HG03354 (cell line): ENCODE measurements around the gene AP2A1.

ENCODE experiments used
- ATAC-seq: cut with Tn5 transposase; IDR thresholded peaks from one replicate; pipeline ENCODE4 v1.9.1; 2021; ENCODE audit warnings: mild to moderate bottlenecking; ENCODE audit not compliant: unreplicated experiment, poor library complexity, severe bottlenecking

The AP2A1 gene

DNA sequence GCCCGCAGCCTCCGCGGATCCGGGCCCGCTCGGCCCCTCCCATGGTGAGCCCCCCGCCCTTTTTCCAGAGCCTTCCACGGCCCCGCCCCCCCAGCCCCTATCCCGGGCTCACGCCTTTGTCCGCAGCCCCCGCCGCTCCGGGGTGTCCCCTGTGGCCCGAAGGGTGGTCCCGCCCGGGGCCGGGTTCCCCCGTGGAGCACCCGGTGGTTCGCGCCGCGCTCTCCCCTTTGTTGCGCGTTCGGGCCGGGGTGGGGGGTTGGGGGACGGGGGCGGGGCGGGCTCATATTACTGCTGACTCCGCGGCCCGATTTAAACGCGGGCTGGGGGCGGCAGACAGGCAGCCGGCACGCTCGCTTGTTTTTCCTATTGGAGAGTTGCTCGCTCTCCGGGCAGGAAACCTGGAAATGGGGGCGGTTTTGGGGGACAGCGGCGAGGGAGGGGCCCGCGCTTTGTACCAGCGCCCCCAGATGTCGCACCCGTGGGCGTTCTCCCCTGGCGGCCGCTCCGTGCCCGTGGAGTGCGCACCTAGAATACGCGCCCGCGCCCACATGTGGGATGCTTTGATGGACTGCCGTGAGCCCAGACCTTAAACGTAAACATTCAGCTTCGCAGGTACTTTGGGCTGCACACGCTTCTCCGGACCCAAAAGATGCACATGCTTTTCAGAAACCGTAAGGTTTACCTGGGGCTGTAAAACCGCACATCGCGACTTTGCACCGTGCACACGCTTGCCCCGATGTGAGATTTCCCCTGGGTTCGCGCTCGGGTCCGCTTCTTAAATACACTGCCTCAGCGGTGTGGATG, 84.9 kb downstream of the AP2A1 start:
- ATAC-seq, result peak; percentile 13

DNA sequence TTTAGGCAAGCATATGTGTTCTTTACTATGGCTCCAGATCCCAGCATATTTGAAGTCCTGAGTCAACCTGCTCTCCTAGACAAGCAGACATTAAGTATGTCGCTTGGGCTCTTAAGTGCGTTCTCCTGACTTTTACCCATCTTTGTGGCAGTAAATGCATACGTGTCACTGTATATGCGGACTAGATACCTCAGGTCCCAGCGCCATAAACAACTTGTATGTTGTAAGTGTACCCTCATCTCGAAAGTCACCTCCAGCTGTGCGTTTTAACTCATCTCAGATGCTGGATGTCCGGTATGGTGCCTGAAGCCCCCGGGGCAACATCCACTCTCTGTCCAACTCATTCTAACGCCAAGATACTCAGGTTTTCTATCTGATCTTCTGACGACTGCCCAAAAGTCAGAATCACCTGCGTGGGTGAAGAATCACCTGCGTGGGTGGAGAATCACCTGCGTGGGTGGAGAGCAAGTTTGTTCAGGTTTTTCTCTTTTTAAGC, 85.9 kb downstream of the AP2A1 start:
- ATAC-seq, result no peak

DNA sequence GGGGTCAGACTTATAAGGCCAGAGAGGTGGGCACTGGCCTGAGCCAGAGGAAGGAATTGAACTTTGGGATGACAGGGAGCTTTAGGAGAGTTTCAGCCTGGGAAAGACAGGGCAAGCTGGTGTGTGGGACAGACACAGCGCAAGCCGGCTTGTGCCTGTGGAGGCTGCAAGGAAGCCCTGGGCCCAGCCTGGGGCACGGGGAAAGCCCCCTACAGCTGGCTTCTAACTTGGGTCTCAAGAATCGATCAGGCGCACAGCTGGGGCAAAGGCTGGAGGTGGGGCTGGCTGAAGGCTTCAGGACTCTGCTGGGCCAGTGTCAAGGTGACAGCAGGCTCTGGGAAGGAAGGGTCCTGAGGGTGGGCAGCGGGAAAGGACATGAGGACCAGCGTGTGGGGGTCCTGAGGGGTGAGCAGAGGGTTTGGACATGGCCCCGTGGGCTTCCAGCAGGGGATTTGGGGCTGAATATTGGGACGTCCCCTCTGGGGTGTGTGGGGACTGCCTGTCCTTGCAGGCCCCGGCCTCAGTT, 87.1 kb downstream of the AP2A1 start:
- no peak for ATAC-seq

DNA sequence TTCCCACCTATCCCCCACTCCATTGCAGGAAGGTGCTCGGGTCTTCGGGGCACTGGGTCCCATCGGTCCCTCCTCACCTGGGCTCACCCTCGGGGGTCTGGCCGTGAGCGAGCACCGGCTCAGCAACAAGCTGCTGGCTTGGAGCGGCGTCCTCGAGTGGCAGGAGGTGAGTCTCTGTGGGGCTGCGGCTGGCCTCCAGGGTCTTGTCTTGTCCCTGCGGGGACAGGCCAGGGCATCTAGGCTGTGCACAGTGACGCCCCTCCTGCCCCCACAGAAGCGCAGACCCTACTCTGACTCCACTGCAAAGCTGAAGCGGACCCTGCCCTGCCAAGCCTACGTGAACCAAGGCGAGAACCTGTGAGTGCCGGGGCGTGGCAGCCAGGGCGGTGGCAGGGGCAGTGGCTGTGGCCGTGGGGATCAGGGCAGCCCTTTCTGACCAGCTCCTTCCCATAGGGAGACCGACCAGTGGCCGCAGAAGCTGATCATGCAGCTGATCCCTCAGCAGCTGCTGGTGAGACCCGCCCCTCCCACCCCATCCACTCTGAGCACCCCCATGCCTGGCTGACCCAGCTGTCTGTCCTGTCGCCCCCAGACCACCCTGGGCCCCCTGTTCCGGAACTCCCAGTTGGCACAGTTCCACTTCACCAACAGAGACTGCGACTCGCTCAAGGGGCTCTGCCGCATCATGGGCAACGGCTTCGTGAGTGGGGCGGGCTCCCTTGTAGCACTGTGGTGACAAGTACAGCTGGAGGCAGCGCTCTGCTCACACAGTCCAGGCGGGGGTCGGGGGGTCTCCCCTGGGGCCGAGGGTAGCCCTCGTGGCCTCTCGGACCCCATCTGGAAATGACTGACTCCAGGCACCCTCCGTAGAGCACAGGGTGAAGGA, 87.8 kb downstream of the AP2A1 start:
- no peak for ATAC-seq

DNA sequence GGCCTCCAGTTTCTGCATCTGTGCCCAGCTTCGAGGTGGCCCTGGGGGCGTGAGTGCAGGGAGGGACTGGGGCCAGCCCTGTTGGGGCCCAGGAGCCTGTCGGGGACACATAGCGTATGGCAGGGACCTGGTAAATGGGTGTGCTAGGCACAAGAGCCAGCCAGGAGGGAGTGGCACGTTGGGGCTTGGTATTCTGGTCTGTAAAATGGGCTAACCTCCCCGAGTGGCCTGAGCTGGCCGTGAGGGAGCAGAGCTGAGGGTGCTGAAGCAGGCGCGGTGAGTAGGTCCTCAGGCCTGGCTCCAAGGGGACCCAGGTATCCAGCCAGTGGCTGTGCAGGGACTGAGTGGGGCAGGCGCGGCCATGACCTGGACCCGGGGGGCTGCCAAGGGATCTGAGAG, 88.5 kb downstream of the AP2A1 start:
- no peak for ATAC-seq

DNA sequence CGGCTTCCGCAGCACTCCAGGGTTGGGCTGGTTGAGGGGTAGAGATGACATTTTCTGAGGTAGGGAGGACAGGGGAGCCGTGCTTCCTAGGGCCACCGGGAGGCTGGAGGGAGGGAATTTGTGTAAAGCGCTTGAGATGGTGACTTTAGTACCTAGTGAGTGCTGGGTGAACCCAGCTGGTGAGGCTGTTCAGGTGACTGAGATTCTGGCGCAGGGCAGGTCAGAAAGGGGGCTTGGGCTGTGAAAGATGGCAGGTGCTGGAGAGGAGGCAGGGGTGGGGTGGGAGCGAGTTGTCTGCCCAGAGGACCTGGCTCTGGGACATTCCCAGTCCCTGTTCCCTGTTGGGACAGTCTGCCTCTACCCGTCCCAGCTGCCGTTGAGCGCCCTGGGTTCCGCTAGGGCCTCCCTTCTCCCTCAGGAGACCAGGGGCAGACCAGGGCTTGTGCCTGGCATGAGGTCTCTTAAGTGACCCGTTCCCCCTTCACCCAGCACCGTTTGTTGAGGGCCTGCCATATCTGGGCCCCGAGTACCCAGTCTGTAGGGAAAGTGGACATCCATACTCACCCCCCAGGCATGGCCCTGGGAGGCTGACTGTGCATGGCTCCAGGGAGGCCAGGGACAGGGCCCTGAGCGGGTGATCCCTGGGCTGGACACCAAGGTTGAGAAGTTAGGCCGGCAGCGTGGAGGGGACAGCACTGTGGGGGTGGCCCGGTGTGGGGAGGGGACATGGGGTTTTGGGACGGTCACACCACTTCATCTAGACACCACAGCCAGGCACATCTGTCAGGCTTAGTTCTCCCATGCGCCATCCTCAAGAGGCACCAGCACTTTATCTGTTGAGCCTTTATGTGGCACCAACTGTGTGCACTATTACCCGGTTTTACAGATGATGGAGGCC, 89.1 kb downstream of the AP2A1 start:
- no peak for ATAC-seq

DNA sequence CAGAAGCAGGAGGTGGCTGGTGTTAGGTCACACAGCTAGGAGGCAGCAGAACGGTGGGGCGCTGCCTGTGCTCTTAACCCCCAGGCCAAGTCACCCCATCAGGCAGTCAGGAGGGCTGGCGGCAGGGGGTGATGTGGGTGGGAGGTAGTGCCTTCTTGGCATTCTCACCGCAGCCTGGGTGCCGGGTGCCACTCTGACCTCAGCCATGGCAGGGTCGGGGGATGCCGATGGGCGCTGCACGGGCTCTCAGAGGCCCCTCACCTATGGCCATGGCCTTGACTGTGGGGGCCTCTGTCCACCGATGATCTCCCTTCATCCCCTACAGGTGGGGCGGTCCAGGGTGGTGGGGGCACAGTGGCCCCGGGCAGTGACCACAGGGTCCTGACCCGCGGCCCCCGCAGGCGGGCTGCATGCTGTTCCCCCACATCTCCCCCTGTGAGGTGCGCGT, 89.8 kb downstream of the AP2A1 start:
- ATAC-seq, result no peak
